ENCODE data around the gene CARD9.

CARD9 gene

GRCh38 chr9:136379401-136379800 lies 5.9 kb upstream of the CARD9 start:
- DNase-seq: no peak

GRCh38 chr9:136379003-136379287 lies 5.5 kb upstream of the CARD9 start:
- no peak for DNase-seq

- no peak for DNase-seq
Measured at GRCh38 chr9:136378170-136379002, 4.9 kb upstream of the CARD9 start.

GRCh38 chr9:136377341-136378169 lies 4.1 kb upstream of the CARD9 start:
- no peak for DNase-seq

- DNase-seq: no peak
Measured at GRCh38 chr9:136376457-136376856, 3.0 kb upstream of the CARD9 start.

GRCh38 chr9:136375096-136375495 lies 1.6 kb upstream of the CARD9 start:
- no peak for DNase-seq

GRCh38 chr9:136374183-136374575 lies 710 bp upstream of the CARD9 start:
- no peak for DNase-seq

GRCh38 chr9:136372561-136373299 lies 739 bp downstream of the CARD9 start:
- DNase-seq: no peak

GRCh38 chr9:136372006-136372405 lies 1.5 kb downstream of the CARD9 start:
- no peak for DNase-seq

- DNase-seq: no peak
Measured at GRCh38 chr9:136371533-136371880, 2.0 kb downstream of the CARD9 start.

- DNase-seq: no peak
Measured at GRCh38 chr9:136370687-136371532, 2.6 kb downstream of the CARD9 start.

GRCh38 chr9:136370037-136370436 lies 3.4 kb downstream of the CARD9 start:
- DNase-seq: no peak

- no peak for DNase-seq
Measured at GRCh38 chr9:136368190-136368589, 5.3 kb downstream of the CARD9 start.

- no peak for DNase-seq
Measured at GRCh38 chr9:136367296-136368145, 5.9 kb downstream of the CARD9 start.

GRCh38 chr9:136366826-136367225 lies 6.6 kb downstream of the CARD9 start:
- no peak for DNase-seq

GRCh38 chr9:136365775-136366222 lies 7.7 kb downstream of the CARD9 start:
- no peak for DNase-seq

GRCh38 chr9:136364942-136365774 lies 8.3 kb downstream of the CARD9 start:
- DNase-seq: no peak

GRCh38 chr9:136363949-136364748 lies 9.3 kb downstream of the CARD9 start:
- no peak for DNase-seq

- DNase-seq: peak; percentile 97 to 98
Measured at GRCh38 chr9:136363106-136363948, 10.1 kb downstream of the CARD9 start, which contains the start of gene DNLZ. TSS of gene DNLZ (minus strand) at chr9:136363744. CDS start at chr9:136363714, 30 bp downstream.

Data from stimulated activated CD4-positive, alpha-beta T cell treated with anti-CD3 and anti-CD28 coated beads, Interleukin-2, amount 100 ng/mL, for 24 hours (primary cell).